Measurements from ENCODE around the gene HEMK1.

HEMK1 gene

DNA sequence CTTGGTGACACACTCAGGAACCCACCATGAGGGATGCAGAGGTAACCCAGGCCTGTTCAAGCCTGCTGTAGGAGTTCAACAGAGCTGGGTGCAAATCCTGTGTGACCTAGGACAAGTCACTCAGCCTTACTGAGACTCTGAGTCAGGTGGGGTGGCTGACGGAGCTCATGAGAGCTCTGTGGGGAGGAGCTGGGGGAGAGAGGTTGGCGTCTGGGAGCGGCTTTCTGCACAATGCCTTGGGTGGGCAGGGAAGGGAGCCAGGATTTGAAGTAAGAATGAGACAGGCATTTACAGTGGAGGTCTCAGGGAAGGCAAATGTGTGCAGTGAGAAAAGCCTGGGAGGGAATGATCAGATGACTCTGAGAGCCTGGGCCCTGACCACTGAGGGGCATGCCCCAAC is 20.1 kb upstream of the HEMK1 start:
- no peak for DNase-seq

DNA sequence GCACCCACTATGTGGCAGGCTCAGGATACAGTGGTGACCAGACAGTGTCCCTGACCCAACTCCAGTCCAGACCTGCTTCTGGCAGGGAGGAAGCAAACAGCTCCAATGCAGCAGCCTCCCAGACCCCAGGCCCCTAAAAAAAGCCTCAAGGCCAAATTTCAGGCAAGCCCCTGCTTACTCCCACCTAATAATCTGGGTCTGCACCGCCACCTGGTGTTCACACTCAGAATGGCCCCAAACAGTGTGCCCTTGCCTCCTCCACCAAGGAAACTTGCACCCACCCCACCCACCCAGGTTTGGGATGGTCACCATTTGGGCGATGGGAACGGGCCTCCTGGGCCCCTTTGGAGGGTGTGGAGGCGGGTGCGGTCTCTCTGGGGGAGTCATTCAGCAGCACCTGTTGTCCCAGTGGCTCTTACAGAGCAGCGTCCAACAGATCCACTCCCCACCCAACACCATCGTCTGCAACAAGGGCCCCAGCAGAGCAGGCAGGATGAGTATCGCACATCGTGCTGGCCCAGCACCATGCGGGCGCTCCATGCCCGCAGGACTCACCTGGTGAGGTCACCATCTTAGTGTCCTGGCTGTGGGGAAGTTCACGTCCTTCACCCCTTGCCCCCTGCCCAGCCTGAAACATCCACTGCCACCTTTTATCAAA is 19.1 kb upstream of the HEMK1 start:
- peak; percentile 36 for DNase-seq

DNA sequence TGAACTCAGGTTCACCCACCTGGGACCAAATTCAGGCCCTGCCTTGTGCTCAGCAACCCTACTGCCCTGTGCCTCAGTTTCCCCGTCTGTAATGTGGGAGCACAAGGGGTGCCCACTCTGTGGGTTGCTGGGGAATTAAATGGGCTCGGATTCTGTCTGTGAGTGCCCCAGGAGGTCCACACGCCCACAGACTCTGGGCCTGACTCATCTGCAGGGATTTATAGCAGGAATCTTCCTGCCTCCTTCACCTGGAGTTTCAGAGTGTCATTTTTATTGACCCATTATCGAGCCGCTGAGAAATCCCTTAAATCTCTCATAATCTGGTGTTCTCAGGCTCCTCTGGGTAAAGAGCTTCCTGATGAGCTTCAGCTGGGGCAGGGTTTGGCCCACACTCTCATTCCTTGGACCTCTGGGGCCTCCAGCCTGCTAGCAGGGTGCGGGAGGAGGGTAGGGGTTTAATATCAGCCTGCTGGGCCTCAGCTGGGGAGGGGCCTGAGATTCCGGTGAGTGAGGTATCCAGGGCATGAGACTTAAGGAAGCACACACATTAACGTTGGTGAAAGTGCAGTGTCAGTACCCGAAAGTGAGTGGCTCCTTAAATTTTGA is 18.2 kb upstream of the HEMK1 start:
- no peak for DNase-seq

DNA sequence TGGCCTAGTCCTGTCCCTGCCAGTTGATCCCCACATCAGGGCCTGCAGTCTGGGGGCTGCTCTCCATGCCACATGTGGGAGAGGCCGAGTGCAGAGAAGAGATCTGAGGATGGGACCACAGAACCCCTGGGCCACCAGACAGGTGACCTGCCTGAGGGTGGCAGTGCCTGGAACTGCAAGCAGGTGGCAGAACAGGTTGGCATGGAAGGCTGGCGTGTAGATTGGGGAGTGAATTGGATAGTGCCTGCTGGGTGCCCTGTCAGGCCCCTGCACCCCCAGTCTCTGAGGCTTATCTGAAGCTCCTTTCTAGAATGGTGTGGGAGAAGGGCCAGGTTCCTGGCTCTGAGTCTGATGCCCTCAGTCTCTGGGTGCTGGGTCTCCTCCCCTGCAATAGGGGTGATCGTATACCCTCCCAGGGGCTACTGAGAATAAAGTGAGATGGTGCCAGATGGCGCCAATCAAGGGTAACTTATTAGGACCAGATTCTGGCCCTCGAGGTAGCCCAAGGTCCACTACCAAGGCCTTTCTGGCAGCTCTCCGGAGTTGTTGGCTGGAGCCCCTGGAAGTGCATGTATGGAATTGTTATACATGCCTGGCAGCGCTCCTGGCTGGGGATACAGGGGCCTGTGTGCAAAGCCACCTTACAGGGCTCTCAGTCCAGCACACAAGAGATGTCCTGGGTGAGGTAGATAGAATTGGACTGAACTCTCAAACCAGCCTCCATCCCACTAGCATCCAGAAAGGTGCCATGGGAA is 17.5 kb upstream of the HEMK1 start:
- DNase-seq, result no peak

GRCh38 chr3:50552598-50552997 is 16.7 kb upstream of the HEMK1 start:
- no peak for DNase-seq

DNA sequence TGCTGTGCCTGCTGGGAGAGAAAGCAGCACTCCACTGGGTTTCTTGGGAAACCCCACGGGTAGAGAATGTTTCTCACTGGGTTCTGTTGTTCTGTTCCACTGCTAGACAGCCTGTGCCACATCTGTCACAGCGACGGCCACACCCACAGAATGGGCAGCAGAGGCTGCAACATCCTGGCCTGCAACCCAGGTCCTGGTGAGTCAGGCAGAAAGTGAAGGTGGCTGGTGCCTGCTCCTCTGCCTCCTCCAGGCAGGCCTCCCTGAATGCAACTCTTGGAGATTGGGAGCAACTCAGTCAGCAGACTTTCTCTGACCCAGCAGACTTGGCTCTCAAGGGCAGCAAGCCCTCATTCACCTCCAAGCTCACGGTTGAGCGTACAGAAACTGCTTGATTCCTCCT is 14.8 kb upstream of the HEMK1 start:
- no peak for DNase-seq

DNA sequence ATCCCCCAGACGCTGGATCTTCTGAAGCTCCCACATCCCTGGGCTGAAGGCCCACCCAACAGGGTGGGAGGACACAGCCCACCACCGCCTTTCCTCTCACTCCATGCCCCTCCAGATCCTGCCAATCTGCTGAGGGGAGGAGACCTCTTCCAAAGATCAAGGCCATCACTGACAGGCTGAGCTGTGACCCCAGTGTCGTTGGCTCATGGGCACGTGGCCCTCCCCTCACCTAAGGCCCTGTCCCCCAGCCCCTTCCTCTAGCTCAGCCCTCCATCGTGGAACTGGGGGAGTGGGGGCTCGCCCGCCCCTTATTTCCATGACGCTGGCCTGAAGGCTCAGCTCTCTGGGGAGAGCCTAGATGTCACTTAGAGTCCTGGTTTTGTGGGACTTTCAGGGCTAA is 12.2 kb upstream of the HEMK1 start:
- DNase-seq, result no peak

DNA sequence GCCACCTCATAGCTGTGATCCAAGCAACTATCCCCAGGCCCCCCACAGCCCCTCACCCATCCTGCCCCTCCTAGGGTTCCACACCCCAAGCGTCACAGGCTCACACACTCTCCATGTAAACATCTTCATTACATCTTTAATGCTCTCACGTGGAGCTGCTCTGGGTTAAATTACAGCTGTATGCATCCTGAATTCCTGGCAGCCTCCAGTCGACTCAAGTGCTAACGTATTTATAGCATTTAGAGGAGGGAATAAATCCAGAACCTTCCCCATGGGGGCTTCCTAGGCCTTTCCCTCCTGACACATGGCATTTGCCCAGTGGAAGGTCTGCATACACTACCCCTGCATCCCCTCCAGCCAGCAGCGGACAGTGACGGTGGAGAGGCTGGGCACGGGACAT is 11.4 kb upstream of the HEMK1 start:
- DNase-seq, result no peak

DNA sequence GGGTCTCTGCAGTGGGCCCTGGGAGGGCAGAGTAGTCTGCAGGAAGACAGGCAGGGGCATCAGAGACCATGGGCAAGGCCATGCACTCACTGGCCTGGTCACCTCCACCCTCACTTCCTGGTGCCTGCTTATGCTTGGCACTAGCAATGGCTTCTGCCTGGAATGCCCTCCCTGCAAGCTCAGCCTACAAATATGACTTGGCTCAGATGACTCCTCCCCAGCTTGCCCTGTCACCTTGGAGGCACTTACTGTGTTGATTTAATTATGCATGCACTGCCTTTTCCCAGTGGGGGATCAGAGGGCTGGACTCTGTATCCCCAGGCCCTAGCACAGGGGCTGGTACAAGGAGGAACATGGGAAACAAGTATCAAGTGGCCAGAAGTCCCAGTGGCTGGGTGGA is 9.6 kb upstream of the HEMK1 start:
- no peak for DNase-seq

GRCh38 chr3:50562861-50563260 is 6.5 kb upstream of the HEMK1 start:
- DNase-seq, result peak; percentile 76

- DNase-seq, result no peak
Measured at GRCh38 chr3:50563867-50564266, 5.5 kb upstream of the HEMK1 start.

DNA sequence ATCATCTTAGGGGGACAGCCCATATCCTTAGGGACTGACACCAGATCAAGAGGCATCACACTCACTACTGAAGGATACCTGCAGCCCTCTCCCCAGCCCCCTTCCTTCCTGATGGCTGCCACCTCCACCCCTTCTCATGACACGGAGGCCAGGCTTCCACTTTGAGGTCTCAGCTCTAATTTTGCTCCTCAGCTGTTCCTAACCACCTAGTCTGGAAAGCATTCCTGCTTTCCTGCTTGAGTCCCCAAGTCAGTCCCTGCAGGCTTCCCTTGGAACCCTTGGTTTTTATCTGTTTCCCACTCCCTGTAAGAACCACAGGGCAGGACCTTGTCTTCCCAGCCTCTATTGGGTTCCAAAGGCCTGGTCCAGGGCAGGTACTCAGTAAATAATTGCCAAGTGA is 5.0 kb upstream of the HEMK1 start:
- no peak for DNase-seq

DNA sequence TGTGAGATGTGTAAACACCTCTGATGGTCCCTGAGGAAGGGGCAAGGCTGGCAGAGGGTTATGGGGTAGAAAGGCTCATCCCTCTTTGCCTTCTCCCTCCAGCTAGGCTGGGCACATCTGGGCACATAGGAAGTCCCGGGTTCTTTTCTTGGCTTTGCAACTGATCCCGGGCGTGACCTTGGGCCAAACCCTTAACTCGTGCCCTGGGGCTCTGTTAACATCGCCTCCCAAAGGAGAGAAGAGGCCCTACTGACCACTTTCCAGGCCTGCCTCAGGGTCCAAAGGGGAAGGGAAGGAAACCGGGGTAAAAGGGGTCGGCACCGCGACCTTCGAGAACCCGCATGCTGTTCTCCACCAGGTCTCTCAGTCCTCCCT is 2.3 kb upstream of the HEMK1 start:
- DNase-seq, result no peak

DNA sequence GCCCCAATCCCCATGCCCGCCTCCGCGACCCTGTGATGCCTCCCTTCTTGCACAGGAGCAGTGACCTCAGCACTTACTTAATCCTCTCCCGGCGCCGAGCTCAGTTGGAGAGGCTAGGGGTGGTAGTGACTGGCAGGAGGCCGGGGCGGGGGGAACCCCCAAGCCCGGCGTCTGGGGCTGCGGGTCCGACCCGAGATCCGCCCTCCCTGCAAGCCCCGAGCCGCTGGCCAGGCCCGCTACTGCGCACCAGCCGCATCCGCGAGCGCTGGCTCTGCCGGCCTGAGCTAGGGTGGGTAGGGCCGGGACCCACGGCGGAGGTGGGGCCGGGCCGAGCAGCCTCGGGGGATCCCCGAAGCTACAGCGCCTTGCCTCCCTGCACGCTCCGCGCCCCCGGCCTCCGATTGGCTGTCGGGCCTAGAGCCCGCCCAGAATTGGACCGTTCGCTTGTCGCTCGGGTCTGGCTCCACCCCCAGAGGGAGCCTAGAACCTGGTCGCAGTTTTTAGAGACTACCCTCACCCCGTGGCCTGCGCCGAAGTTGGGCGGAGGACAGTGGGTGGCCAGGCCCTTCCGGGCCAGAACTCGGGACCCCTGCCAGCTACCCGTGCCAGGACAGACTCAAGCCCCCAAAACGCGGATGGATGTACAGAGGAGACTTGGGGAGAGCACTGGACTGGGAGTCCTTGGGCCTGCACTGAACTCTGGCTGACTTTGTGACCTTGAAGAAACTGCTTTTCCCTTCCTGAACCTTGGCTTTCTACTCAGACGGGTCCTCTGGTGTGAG is 1.7 kb upstream of the HEMK1 start, which contains the start of gene C3orf18:
Gene C3orf18 (minus strand): TSS at position 362 of the 782 bp plus-strand sequence. CDS start 2,048 bp downstream, outside the sequence.
- peak; percentile 89 for DNase-seq

- no peak for DNase-seq
Measured at GRCh38 chr3:50570508-50571279, 1.4 kb downstream of the HEMK1 start.

DNA sequence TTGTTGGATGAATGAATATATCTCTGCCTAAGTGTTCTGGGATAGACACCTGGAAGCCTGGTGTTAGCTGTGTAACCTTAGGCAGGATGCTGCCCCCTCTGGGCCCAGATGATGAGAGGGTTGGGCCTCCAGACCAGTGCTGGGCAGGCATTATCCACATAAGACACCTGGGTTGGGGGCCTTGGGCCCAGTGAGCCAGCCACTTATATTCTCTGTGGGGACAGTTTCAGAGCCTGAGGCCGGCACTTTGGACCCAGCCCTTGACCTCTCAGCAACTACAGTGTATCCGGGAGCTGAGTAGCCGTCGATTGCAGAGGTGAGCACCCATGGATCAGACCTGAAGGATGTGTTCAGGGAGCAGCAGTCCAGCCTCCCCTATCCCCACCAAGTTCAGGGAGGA is 2.2 kb downstream of the HEMK1 start:
- no peak for DNase-seq

- DNase-seq, result peak; percentile 57
Measured at GRCh38 chr3:50572158-50572557, 2.8 kb downstream of the HEMK1 start.

- DNase-seq, result no peak
Measured at GRCh38 chr3:50572801-50573371, 3.6 kb downstream of the HEMK1 start.

GRCh38 chr3:50573566-50574443 is 4.5 kb downstream of the HEMK1 start:
- DNase-seq, result no peak

GRCh38 chr3:50574444-50574831 is 5.1 kb downstream of the HEMK1 start:
- no peak for DNase-seq

GRCh38 chr3:50575372-50575771 is 6.0 kb downstream of the HEMK1 start:
- DNase-seq, result no peak

Data from fibroblast of skin of right biceps (primary cell).